ENCODE results near the gene TMEM225B. TPM values are rescaled to one million over a fixed set of nuclear protein-coding genes. Genes with fewer than 3 reads are reported as not detected.

TMEM225B gene
- total RNA-seq, 1 experiment from 2014 or later = 1.6 TPM

Other genes starting within 250 kb of the TMEM225B start
- gene ARPC1B, start 223.5 kb upstream of the TMEM225B start, total RNA-seq (2014; rRNA removed; shearing (Covaris generic); ENCODE audit: low replicate concordance) = 146 and 305 TPM in 2 replicates
- 14.2 and 43.0 TPM in 2 replicates for gene PDAP1, start 189.7 kb upstream of the TMEM225B start, total RNA-seq (2014; rRNA removed; shearing (Covaris generic); ENCODE audit: low replicate concordance)
- gene BUD31, start 189.3 kb upstream of the TMEM225B start, total RNA-seq (2014; rRNA removed; shearing (Covaris generic); ENCODE audit: low replicate concordance) = 63.7 and 81.8 TPM in 2 replicates
- 2.5 and 7.6 TPM in 2 replicates for gene PTCD1, start 159.5 kb upstream of the TMEM225B start, total RNA-seq (2014; rRNA removed; shearing (Covaris generic); ENCODE audit: low replicate concordance)
- gene CPSF4, start 159.3 kb upstream of the TMEM225B start, total RNA-seq (2014; rRNA removed; shearing (Covaris generic); ENCODE audit: low replicate concordance) = 48.7 and 63.6 TPM in 2 replicates
- gene ATP5MF, start 132.1 kb upstream of the TMEM225B start, total RNA-seq (2014; rRNA removed; shearing (Covaris generic); ENCODE audit: low replicate concordance) = 653 and 873 TPM in 2 replicates
- gene ZNF789, start 125.4 kb upstream of the TMEM225B start, total RNA-seq (2014; rRNA removed; shearing (Covaris generic); ENCODE audit: low replicate concordance) = 29.0 and 33.0 TPM in 2 replicates
- gene ZNF394, start 98.0 kb upstream of the TMEM225B start, total RNA-seq (2014; rRNA removed; shearing (Covaris generic); ENCODE audit: low replicate concordance) = 40.4 and 40.8 TPM in 2 replicates
- 11.9 and 14.5 TPM in 2 replicates for gene ZKSCAN5, start 93.6 kb upstream of the TMEM225B start, total RNA-seq (2014; rRNA removed; shearing (Covaris generic); ENCODE audit: low replicate concordance)
- gene FAM200A, start 46.2 kb upstream of the TMEM225B start, total RNA-seq (2014; rRNA removed; shearing (Covaris generic); ENCODE audit: low replicate concordance) = 3.7 and 6.5 TPM in 2 replicates
- 169 TPM in 2 replicates for gene ZNF655, start 39.6 kb upstream of the TMEM225B start, total RNA-seq (2014; rRNA removed; shearing (Covaris generic); ENCODE audit: low replicate concordance)
- gene ZSCAN25, start 18.7 kb downstream of the TMEM225B start, total RNA-seq (2014; rRNA removed; shearing (Covaris generic); ENCODE audit: low replicate concordance) = 12.3 and 22.1 TPM in 2 replicates
- not detected in 2 replicates for gene CYP3A5, start 81.7 kb downstream of the TMEM225B start, total RNA-seq (2014; rRNA removed; shearing (Covaris generic); ENCODE audit: low replicate concordance)
- not detected in 2 replicates for gene CYP3A7, start 136.9 kb downstream of the TMEM225B start, total RNA-seq (2014; rRNA removed; shearing (Covaris generic); ENCODE audit: low replicate concordance)
- not detected in 2 replicates for gene CYP3A4, start 185.9 kb downstream of the TMEM225B start, total RNA-seq (2014; rRNA removed; shearing (Covaris generic); ENCODE audit: low replicate concordance)
- gene CYP3A43, start 229.7 kb downstream of the TMEM225B start, total RNA-seq (2014; rRNA removed; shearing (Covaris generic); ENCODE audit: low replicate concordance) = not detected in 2 replicates